ENCODE results near the gene GPR135. TPM values are rescaled to one million over a fixed set of nuclear protein-coding genes. Genes with fewer than 3 reads are reported as not detected.

Gene GPR135
- total RNA-seq, 1 experiment from 2014 or later, result 3.9 TPM

- H3K9ac ChIP-seq (ENCODE audit: low read length), result no peak overlapping the region
- no TSS peak for BruUV-seq (replicated peaks)
- H3K9me3 ChIP-seq (ENCODE audit: control insufficient read depth in 1 of 2, insufficient read depth in 1 of 2, low read depth in 1 of 2, low read length in 2 of 2), result no peaks in the 10 kb centered on the region
- ChIA-PET RAD21 (ENCODE audit: low non-redundant PET in 1 of 2, low total read pairs in 2 of 2, uncharacterized antibody in 2 of 2, unreplicated experiment in 2 of 2) (no interaction called here), POLR2A (no interaction called here), CTCF (interaction anchor here (0.9 kb wide), 1 partner anchor 9 kb away, joined by 3 read pairs; no protein-coding TSS in a partner anchor)
- no peaks in the 10 kb centered on the region for H4K20me1 ChIP-seq (ENCODE audit: insufficient read depth)
- H3K4me2 ChIP-seq (ENCODE audit: low read length), result no peak overlapping the region
- no peaks in the 10 kb centered on the region for H3K4me1 ChIP-seq (ENCODE audit: control insufficient read depth in 1 of 2, insufficient read depth in 2 of 2, low read length in 2 of 2)
- no peak for ATAC-seq
- intact Hi-C loops (cut with micrococcal nuclease), result loop anchor here (5.0 kb wide), 1 partner anchor 467 kb away; no protein-coding TSS in a partner anchor
- H3K36me3 ChIP-seq (ENCODE audit: control insufficient read depth in 1 of 2, insufficient read depth in 2 of 2, low read length in 2 of 2), result no peaks in the 10 kb centered on the region
- no peak overlapping the region for H3K4me3 ChIP-seq (replicated peaks in 1 of 2; ENCODE audit: low read depth in 1 of 2, low read length in 2 of 2)
- H2AFZ ChIP-seq (ENCODE audit: low read depth, low read length, poor library complexity, severe bottlenecking), result no peak overlapping the region
- H3K9me2 ChIP-seq (ENCODE audit: insufficient read depth), result no peaks in the 10 kb centered on the region
- no peak overlapping the region for H3K27ac ChIP-seq (ENCODE audit: low read depth, low read length)
- no peak for DNase-seq (ENCODE audit: low read depth, low spot score)
- TF ChIP-seq EGR1 (IDR thresholded peaks at IDR 0.05; ENCODE audit: low read depth), result no peak
- no peaks in the 10 kb centered on the region for H3K27me3 ChIP-seq (ENCODE audit: insufficient read depth, low read length)
- no peaks in the 10 kb centered on the region for H3K79me2 ChIP-seq (ENCODE audit: insufficient read depth, low read length)
Observed at GRCh38 chr14:59510001-59510400, 44.8 kb upstream of the GPR135 start.

GRCh38 chr14:59509101-59509500 is 43.9 kb upstream of the GPR135 start:
- ChIA-PET POLR2A (no interaction called here), RAD21 (ENCODE audit: low non-redundant PET in 1 of 2, low total read pairs in 2 of 2, uncharacterized antibody in 2 of 2, unreplicated experiment in 2 of 2) (no interaction called here), CTCF (no interaction called here)
- Histone ChIP-seq H3K27ac (ENCODE audit: low read depth, low read length) (no peak overlapping the region), H3K36me3 (ENCODE audit: control insufficient read depth in 1 of 2, insufficient read depth in 2 of 2, low read length in 2 of 2) (peaks cover 0 to 4% of the 10 kb centered on the region in 2 experiments; a peak in 1 of 4 replicates), H3K4me2 (ENCODE audit: low read length) (no peak overlapping the region), H3K9me3 (ENCODE audit: control insufficient read depth in 1 of 2, insufficient read depth in 1 of 2, low read depth in 1 of 2, low read length in 2 of 2) (no peaks in the 10 kb centered on the region), H3K4me3 (replicated peaks in 1 of 2; ENCODE audit: low read depth in 1 of 2, low read length in 2 of 2) (no peak overlapping the region), H3K9me2 (ENCODE audit: insufficient read depth) (no peaks in the 10 kb centered on the region), H3K79me2 (ENCODE audit: insufficient read depth, low read length) (no peaks in the 10 kb centered on the region), H3K4me1 (ENCODE audit: control insufficient read depth in 1 of 2, insufficient read depth in 2 of 2, low read length in 2 of 2) (no peaks in the 10 kb centered on the region), H4K20me1 (ENCODE audit: insufficient read depth) (no peaks in the 10 kb centered on the region), H2AFZ (ENCODE audit: low read depth, low read length, poor library complexity, severe bottlenecking) (no peak overlapping the region), H3K9ac (ENCODE audit: low read length) (no peak overlapping the region), H3K27me3 (ENCODE audit: insufficient read depth, low read length) (no peaks in the 10 kb centered on the region)
- intact Hi-C loops (cut with micrococcal nuclease), result loop anchor here (5.0 kb wide), 2 partner anchors 388 to 673 kb away; no protein-coding TSS in a partner anchor
- no peak for ATAC-seq
- no peak for DNase-seq (ENCODE audit: low read depth, low spot score)
- BruUV-seq (replicated peaks), result no TSS peak
- TF ChIP-seq SP1 (IDR thresholded peaks at IDR 0.05; ENCODE audit: low read depth) (no peak), FOSL1 (IDR thresholded peaks at IDR 0.05; ENCODE audit: low read depth) (no peak), ZBTB33 (IDR thresholded peaks at IDR 0.05; ENCODE audit: extremely low read depth, insufficient replicate concordance, low read length) (no peak), CBX3 (IDR thresholded peaks at IDR 0.05; ENCODE audit: low read depth) (no peak), CEBPB (IDR thresholded peaks at IDR 0.05; ENCODE audit: low read depth) (no peak), EZH2phosphoT487 (IDR thresholded peaks at IDR 0.05; ENCODE audit: borderline replicate concordance) (no peak), RAD21 (IDR thresholded peaks at IDR 0.05; ENCODE audit: low read depth) (no peak), CTCF (IDR thresholded peaks at IDR 0.05 in 2 of 3, conservative IDR thresholded peaks at IDR 0.05 in 1 of 3; ENCODE audit: borderline replicate concordance in 1 of 3, insufficient read depth in 1 of 3, low read depth in 2 of 3, low read length in 2 of 3) (no peak), MAX (IDR thresholded peaks at IDR 0.05) (no peak), JUND (IDR thresholded peaks at IDR 0.05) (no peak), TCF7L2 (IDR thresholded peaks at IDR 0.05; ENCODE audit: borderline replicate concordance, extremely low read depth, insufficient read depth, insufficient read length) (no peak), REST (IDR thresholded peaks at IDR 0.05; ENCODE audit: low read depth) (no peak)
